Measurements from ENCODE around the gene RASGRP2.

DNA sequence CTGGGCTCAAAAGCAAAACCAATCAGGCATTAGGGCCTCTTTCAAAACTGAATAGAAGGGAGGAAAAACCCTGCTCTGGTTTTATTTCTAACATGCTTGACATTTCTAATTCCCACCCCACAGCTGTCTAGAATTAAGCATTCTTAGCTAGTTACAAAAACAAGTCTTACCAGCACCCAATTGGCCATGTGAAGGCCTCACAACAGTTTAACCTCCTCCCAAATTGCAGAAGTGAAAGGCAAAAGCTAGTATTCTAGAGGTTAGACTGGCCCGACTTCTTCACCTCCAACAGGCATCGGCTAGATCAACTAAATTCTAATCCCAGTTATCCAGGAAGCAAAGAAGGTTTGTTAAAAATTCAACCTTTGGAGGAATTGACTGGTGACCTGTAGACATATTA lies 27.9 kb upstream of the RASGRP2 start:
- TF ChIP-seq, protein P1, sequence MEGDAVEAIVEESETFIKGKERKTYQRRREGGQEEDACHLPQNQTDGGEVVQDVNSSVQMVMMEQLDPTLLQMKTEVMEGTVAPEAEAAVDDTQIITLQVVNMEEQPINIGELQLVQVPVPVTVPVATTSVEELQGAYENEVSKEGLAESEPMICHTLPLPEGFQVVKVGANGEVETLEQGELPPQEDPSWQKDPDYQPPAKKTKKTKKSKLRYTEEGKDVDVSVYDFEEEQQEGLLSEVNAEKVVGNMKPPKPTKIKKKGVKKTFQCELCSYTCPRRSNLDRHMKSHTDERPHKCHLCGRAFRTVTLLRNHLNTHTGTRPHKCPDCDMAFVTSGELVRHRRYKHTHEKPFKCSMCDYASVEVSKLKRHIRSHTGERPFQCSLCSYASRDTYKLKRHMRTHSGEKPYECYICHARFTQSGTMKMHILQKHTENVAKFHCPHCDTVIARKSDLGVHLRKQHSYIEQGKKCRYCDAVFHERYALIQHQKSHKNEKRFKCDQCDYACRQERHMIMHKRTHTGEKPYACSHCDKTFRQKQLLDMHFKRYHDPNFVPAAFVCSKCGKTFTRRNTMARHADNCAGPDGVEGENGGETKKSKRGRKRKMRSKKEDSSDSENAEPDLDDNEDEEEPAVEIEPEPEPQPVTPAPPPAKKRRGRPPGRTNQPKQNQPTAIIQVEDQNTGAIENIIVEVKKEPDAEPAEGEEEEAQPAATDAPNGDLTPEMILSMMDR (conservative IDR thresholded peaks at IDR 0.05 in 1 of 2, IDR thresholded peaks at IDR 0.05 in 1 of 2; ENCODE audit: low read depth in 1 of 2, low read length in 2 of 2) = no peak
- no peak for TF ChIP-seq EZH2 (IDR thresholded peaks at IDR 0.05; ENCODE audit: low read length, missing control alignments)
